SIG-M5 treated with dmso at 0.1 percent for 504 hours (cell line): ENCODE measurements around the gene GSTM3.
"Not testable (repeated sequence)": the region's sequence is repeated elsewhere in the genome, so short reads cannot be mapped to it uniquely, and the experiment has no call there.

ENCODE experiments used
- DNase-seq: peaks from one replicate; lab custom pipeline; 2025; ENCODE audit not compliant: unreplicated experiment; lab: John Stamatoyannopoulos, UW

The GSTM3 gene

GRCh38 chr1:109708949-109709348 is 31.9 kb downstream of the GSTM3 start:
- DNase-seq: not testable (repeated sequence)

GRCh38 chr1:109705411-109705810 is 35.4 kb downstream of the GSTM3 start:
- DNase-seq: peak; percentile 22

- DNase-seq: no peak
Measured at GRCh38 chr1:109704173-109704572, 36.7 kb downstream of the GSTM3 start.

GRCh38 chr1:109702940-109703339 is 37.9 kb downstream of the GSTM3 start:
- not testable (repeated sequence) for DNase-seq

DNA sequence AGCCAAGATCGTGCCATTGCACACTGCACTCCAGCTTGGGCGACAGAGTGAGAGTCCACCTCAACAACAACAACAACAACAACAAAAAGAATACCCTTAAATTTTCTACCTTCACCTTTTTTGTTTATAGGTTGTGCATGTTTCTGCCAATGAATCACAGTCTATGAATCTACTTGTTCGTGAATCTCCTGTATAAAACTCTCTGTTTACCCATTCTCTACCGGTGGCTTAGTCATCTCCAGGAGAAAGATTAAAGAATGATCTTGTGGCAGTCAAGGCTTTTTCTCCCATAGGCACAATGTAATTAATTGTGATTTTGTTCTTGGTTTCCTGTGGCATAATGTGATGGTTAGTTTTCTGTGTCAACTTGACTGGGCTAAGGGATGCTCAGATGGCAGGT is 43.0 kb downstream of the GSTM3 start:
- peak; percentile 22 for DNase-seq

DNA sequence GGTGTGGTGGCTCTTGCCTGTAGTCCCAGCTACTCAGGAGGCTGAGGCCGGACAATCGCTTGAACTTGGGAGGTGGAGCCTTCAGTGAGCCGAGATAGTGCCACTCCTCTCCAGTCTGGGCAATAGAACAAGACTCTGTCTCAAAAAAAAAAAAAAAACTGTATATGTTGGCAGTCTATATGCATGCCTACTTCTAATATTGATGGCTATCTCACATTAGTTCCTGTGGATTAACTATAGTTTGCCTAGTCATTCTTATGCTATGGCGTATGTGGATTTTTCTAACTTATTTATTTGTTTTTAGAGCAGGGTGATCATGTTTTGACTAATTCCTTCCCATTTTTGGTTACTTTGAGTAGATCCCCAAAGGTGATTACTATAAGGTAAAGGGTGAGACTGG is 43.8 kb downstream of the GSTM3 start:
- DNase-seq: no peak

GRCh38 chr1:109695138-109695537 is 45.7 kb downstream of the GSTM3 start:
- not testable (repeated sequence) for DNase-seq

DNA sequence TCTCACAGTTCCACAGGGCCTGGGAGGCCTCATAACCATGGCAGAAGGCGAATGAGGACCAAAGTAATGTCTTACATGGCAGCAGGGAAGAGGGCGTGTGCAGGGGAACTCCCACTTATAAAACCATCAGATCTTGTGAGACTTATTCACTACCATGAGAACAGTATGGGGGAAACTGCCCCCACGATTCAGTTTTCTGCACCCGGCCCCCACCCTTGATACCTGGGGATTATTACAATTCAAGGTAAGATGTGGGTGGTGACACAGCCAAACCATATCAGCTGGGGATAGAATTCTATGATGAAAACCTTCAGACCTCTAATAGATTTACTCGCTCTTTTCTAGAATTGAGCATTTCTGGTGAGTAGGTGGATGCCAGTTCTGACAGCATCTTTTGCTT is 46.4 kb downstream of the GSTM3 start:
- not testable (repeated sequence) for DNase-seq

DNA sequence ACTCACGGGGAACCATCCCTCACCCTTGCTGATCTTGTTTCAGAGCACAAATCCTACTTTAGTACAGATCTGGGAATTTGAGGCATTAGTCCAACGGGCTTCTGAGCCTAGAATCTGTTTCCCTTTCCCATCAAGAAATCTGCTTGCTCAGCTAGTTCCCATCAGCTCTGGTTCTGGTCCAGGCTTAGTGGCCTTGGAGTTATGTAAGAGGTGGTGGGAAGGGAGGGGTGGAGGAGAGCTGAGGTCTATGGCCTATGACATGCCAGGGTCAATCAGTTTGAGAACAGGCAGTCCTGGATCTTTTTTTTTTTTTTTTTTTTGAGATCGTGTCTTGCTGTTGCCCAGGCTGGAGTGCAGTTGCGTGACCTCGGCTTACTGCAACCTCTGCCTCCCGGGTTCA is 49.1 kb downstream of the GSTM3 start:
- DNase-seq: no peak

DNA sequence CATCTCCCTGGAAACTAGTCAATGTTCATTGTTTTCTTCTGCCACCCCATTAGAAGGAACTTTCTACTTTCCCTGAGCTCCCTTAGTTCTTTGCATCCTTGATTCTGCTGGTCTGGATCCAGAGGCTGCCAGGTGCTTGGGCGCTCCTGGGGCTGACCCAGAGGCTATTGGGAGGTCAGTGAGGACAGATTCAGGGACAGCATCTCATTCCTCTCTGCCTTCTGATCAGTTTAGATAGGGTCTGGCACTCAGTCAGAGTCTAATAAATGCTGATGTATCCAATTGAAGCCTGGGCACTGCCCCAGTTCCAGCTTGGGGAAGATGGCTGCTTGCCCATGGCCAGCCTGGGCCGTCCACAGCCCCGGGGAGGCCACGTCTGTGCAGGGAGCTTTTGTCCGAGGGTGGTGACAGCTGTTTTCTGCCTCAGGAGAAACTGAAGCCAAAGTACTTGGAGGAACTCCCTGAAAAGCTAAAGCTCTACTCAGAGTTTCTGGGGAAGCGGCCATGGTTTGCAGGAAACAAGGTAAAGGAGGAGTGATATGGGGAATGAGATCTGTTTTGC is 50.9 kb downstream of the GSTM3 start:
- DNase-seq: no peak

DNA sequence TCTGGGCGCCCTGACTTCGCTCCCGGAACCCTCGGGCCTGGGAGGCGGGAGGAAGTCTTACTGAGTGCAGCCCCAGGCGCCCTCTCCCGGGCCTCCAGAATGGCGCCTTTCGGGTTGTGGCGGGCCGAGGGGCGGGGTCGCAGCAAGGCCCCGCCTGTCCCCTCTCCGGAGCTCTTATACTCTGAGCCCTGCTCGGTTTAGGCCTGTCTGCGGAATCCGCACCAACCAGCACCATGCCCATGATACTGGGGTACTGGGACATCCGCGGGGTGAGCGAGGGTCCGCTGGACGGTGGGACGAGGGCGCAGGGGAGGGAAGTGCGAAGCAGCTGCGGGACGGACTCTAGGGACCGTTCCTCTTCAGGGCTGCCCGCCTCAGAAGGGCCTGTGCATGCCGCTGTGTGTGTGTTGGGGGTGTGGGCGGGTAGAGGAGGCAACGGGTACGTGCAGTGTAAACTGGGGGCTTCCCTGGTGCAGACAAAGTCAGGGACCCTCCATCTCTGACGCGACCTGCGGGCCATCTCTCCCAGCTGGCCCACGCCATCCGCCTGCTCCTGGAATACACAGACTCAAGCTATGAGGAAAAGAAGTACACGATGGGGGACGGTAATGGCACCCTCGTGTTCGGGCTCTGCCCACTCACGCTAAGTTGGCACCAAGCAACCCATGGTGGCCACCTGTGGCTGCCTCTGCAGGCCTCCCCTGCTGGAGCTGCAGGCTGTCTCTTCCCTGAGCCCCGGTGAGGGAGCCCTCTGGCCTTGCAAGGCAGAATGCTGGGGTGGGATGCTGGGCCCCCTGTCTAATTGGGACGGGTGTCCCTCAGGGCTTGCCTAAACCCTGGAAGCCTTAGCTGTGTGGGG is 53.0 kb downstream of the GSTM3 start, which contains the start of gene GSTM1:
GSTM1 (plus strand) TSS at position 177 of the 859 bp plus-strand sequence; CDS start at position 234, 57 bp downstream.
- DNase-seq: peak; percentile 36

GRCh38 chr1:109687109-109687508 is 53.7 kb downstream of the GSTM3 start:
- DNase-seq: not testable (repeated sequence)

- not testable (repeated sequence) for DNase-seq
Measured at GRCh38 chr1:109685890-109686289, 54.9 kb downstream of the GSTM3 start.

GRCh38 chr1:109685399-109685798 is 55.4 kb downstream of the GSTM3 start:
- not testable (repeated sequence) for DNase-seq

- not testable (repeated sequence) for DNase-seq
Measured at GRCh38 chr1:109684777-109685176, 56.1 kb downstream of the GSTM3 start.
